Brain microvascular endothelial cell (primary cell): ENCODE data around the gene SOS1.
"Not testable (repeated sequence)": the region's sequence is repeated elsewhere in the genome, so short reads cannot be mapped to it uniquely, and the experiment has no call there.

Source experiments
- DNase-seq: peaks from one replicate; pipeline ENCODE4 v3.0.0-alpha.2; 2020
- H3K27ac ChIP-seq: fragments of 250-450 bp; sonication (Bioruptor Pico); 2 replicates; pipeline ENCODE4 v1.5.1; 2020; ENCODE audit warnings: mild to moderate bottlenecking, moderate library complexity
- H3K27me3 ChIP-seq: fragments of 250-450 bp; sonication (Bioruptor Pico); replicated peaks from 2 replicates; pipeline ENCODE4 v1.5.1; 2020; ENCODE audit warnings: mild to moderate bottlenecking
- H3K36me3 ChIP-seq: fragments of 250-450 bp; sonication (Bioruptor Pico); replicated peaks from 2 replicates; pipeline ENCODE4 v1.5.1; 2020; ENCODE audit warnings: mild to moderate bottlenecking
- H3K4me3 ChIP-seq: 2 replicates; pipeline ENCODE4 v1.5.1; 2011; ENCODE audit warnings: low read depth, mild to moderate bottlenecking, control low read depth, low read length, moderate library complexity
- in situ Hi-C: cut with HindIII; loops from 2 replicates; pipeline ENCODE4 v1.10.0; 2017; ENCODE audit warnings: low sequenced_read_pairs, low pct_ligation_motif_present
- TF ChIP-seq, protein P1 (sequence below): IDR thresholded peaks from 2 replicates; pipeline ENCODE4 v1.5.1; 2011; ENCODE audit warnings: low read depth, mild to moderate bottlenecking, moderate library complexity, low read length, control low read depth, inconsistent platforms; ENCODE audit errors: missing control alignments

The SOS1 gene

GRCh38 chr2:39156107-39156506, 35.3 kb upstream of the SOS1 start:
- TF ChIP-seq, protein P1, sequence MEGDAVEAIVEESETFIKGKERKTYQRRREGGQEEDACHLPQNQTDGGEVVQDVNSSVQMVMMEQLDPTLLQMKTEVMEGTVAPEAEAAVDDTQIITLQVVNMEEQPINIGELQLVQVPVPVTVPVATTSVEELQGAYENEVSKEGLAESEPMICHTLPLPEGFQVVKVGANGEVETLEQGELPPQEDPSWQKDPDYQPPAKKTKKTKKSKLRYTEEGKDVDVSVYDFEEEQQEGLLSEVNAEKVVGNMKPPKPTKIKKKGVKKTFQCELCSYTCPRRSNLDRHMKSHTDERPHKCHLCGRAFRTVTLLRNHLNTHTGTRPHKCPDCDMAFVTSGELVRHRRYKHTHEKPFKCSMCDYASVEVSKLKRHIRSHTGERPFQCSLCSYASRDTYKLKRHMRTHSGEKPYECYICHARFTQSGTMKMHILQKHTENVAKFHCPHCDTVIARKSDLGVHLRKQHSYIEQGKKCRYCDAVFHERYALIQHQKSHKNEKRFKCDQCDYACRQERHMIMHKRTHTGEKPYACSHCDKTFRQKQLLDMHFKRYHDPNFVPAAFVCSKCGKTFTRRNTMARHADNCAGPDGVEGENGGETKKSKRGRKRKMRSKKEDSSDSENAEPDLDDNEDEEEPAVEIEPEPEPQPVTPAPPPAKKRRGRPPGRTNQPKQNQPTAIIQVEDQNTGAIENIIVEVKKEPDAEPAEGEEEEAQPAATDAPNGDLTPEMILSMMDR = no peak
- Histone ChIP-seq H3K4me3 (no peak overlapping the region), H3K27ac (no peak overlapping the region), H3K36me3 (no peaks in the 10 kb centered on the region), H3K27me3 (no peaks in the 10 kb centered on the region)
- in situ Hi-C loops = no loop called here
- DNase-seq = no peak

DNA sequence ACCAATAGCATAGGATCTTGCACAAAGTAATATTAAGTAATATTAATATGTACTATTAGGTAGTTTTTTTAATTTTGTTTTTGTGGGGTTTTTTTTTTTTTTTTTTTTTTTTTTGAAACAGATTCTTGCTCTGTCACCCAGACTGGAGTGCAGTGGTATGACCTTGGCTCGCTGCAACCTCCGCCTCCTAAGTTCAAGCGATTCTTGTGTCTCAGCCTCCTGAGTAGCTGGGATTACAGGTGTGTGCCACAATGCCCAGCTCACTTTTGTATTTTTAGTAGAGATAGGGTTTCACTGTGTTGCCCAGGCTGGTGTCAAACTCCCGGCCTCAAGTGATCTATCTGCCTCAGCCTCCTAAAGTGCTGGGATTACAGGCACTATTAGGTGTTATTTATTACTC, 34.7 kb upstream of the SOS1 start:
- H3K4me3 ChIP-seq, in situ Hi-C loops, H3K27me3 ChIP-seq, DNase-seq, H3K27ac ChIP-seq, H3K36me3 ChIP-seq: not testable (repeated sequence)

DNA sequence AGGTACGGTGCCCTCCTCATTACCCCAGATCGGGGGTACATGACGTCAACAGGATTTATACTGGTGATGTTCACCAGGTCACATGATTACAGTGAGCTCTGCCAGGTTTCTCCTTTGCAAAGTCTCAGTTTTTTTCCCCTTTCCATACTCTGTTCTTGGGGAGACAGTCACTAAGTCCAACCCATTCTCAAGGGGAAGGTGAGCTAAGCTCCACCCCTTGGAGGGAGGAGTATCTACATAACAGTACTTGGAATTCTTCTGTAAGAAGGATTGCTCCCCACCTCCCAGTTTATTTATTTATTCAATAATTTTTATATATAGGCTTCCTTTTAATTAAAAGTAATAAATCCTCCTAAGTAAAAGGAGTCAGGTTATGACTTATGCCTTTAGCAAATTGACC, 34.1 kb upstream of the SOS1 start:
- DNase-seq = no peak
- Histone ChIP-seq H3K36me3 (no peaks in the 10 kb centered on the region), H3K4me3 (no peak overlapping the region), H3K27me3 (no peaks in the 10 kb centered on the region), H3K27ac (no peak overlapping the region)
- in situ Hi-C loops = no loop called here
- TF ChIP-seq, protein P1 = no peak

GRCh38 chr2:39153312-39153711, 32.5 kb upstream of the SOS1 start:
- TF ChIP-seq, protein P1 = no peak
- DNase-seq = no peak
- no peak overlapping the region for H3K4me3 ChIP-seq
- no peak overlapping the region for H3K27ac ChIP-seq
- in situ Hi-C loops = no loop called here
- H3K36me3 ChIP-seq = no peaks in the 10 kb centered on the region
- H3K27me3 ChIP-seq = no peaks in the 10 kb centered on the region

DNA sequence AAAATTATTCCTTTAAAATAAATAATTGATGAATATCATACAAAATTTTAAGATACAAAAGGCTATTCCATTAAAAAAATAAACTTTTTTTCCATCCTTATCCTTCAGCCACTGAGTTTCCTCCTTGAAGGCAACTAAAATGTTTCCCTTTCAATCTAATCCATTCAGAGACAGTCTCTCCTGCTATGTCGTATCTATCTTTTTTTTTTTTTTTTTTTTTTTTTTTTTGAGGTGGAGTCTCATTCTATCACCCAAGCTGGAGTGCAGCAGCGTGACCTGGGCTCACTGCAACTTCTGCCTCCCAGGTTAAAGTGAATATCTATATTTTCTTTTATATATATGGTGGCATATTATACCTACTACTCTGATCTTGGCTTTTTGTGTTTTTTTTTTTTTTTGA, 31.7 kb upstream of the SOS1 start:
- Histone ChIP-seq H3K4me3 (no peak overlapping the region), H3K27ac (no peak overlapping the region), H3K36me3 (no peaks in the 10 kb centered on the region), H3K27me3 (no peaks in the 10 kb centered on the region)
- in situ Hi-C loops = no loop called here
- no peak for DNase-seq
- TF ChIP-seq, protein P1 = no peak

DNA sequence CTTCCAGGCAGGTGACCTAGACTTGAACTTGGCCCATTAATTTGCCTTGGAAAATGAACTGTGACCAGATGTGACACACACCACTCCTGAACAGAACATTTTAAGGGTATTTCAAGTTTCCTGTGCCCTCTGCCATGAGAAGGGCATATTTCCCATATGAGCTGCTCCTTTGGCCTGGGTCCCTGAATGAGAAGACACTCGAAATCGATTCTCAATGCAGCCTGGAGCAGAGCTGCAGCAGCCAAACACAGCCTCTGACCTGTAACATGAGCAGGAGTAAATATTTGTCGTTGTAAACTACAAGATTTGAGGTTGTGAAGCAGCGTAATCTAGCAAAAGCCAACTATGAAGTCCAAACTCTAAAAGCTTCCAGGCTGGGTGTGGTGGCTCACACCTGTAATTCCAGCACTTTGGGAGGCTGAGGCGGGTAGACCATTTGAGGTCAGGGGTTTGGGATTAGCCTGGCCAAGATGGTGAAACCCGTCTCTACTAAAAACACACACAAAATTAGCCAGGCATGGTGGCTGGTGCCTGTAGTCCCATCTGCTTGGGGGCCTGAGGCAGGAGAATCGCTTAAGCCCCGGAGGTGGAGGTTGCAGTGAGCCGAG, 30.1 kb upstream of the SOS1 start:
- Histone ChIP-seq H3K36me3 (no peaks in the 10 kb centered on the region), H3K27me3 (no peaks in the 10 kb centered on the region), H3K27ac (no peak overlapping the region), H3K4me3 (no peak overlapping the region)
- TF ChIP-seq, protein P1 = no peak
- DNase-seq = no peak
- in situ Hi-C loops = no loop called here
